Pons (tissue), 1 donor: ENCODE measurements around the gene GABRD.

Experiments
- DNase-seq: peaks from one replicate; pipeline ENCODE4 v3.0.0-alpha.2; 2016; ENCODE audit warnings: low spot score

GABRD gene

DNA sequence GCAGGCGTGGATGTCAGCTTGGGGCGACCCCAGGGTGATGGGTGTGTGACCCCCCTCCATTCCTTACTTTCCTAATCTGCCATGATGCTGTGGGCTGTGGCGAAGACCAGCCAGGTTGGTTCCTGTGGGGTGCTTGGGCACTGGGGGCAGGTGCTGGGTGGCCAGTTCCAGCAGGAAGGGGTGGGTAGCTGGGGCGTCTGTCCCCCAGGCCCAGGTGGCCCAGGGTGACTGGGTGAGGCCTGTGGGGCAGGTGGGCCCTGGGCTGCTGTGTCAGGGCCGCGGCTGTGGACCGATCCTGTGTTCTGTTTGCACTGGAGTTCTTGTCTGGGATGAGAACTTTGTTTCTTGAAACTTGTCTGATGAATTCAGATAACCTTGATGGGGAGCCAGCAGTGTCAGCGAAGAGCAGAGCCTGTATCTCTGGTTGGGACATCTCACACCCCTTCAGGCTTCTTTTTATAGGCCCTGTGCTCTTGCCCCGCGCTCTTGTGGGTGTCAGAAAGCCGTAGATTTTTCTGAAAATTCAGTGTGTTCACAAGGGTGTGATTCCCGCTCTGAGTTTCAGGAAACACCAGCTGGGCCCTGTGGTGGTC, 34.7 kb downstream of the GABRD start:
- no peak for DNase-seq

DNA sequence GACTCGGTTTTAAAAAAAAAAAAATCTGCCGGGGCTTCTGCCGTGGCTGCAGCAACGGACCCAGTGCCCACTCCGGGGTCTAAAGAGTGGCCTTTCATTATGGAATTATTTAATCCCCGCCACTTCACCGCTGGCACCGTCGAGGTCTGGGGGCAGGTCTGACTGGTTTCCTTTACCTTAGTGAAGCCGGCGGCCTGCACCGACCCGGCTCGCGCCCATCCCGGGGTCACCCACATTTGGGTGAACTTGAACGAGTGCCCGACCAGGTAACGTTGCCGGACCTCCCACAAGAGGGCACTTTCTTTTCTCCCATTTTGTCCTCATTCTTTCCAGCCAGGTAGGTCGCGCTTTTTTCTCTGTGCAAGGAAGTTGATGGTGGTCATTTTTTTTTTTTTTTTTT, 35.4 kb downstream of the GABRD start:
- no peak for DNase-seq

- no peak for DNase-seq
Measured at GRCh38 chr1:2055911-2056575, 36.9 kb downstream of the GABRD start.

DNA sequence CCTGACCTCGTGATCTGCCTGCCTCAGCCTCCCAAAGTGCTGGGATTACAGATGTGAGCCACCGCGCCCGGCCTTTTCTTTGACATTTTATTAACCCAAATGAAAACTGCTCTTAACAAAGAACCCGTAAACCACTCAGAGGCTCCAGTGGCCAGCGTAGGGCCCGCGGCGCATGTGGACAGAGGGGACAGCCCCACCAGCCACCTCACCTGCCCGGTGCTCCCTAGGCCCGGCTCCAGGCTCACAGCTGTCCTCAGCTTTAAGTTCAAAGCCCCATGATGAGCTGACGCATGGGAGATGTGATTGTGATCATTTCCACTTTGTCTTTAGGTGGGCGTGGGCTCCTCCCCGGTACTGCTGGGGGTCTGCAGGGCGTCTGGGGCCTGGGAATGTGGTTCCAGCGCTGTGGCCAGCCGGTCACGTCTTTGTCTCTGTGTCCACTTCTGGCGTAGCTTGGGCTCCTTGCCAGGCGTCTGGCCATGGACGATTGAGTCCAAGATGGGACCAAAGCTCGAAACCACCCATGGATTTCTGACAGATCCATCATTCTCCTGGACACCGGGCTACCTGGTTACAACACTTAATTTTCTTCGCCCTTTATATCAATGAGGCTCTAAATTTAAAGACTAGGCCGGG, 37.9 kb downstream of the GABRD start:
- no peak for DNase-seq

DNA sequence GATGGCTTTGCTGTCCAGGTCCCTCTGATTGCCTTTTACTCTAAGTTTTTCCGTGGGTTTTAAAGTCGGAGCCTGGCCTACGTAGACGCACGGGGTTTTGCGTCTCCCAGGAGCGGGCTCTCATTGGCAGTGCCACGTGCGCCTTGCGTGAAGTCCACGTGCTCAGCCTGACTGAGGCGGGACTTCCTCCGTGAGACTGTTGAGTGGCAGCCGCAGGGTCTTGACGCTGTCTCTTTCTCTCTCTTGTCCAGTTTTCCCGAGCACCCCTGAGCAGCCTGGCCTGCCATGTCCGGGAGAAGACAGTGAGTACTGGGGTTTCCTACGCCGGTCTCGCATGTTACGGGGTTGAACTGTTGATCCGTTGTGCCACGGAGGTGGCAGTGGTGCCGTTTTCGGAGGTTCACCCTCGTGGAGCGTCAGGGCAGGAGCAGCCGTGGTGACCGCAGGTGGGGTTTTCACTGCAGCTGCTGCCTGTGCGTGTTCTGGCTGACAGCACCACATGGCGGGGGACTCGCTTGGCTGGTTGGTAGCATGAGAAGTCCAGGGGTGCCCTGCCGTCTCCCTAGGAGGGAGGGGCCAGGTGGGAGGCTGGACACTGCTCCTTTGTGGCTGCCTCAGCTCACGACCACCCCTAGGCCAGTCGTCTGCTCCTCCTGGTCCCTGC, 40.3 kb downstream of the GABRD start:
- DNase-seq: no peak

- DNase-seq: no peak
Measured at GRCh38 chr1:2060072-2060471, 40.9 kb downstream of the GABRD start.

- DNase-seq: no peak
Measured at GRCh38 chr1:2060535-2060934, 41.4 kb downstream of the GABRD start.

- no peak for DNase-seq
Measured at GRCh38 chr1:2061065-2061778, 42.1 kb downstream of the GABRD start.

- no peak for DNase-seq
Measured at GRCh38 chr1:2065699-2066098, 46.6 kb downstream of the GABRD start.

GRCh38 chr1:2067393-2067792, 48.2 kb downstream of the GABRD start:
- no peak for DNase-seq

- no peak for DNase-seq
Measured at GRCh38 chr1:2067981-2068380, 48.8 kb downstream of the GABRD start.

DNA sequence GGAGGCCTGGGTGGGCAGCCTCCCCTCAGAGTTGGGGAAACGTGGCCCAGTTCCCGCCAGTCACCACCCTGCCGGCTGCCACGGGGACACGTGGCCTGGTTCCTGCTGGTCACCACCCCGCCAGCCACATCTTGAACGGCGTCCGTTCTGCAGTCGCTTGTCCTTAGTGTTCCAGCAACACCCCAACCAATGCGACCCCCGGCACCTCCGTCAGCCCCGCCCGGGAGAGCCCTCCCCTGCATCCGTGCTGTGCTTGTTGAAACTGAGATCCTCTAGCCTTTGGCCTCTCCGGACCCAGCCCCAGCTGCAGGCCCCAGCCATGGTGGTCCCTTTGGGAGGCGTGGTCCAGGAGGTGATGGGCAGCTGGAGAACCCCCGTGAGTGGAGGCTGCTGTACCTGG, 49.8 kb downstream of the GABRD start:
- no peak for DNase-seq

DNA sequence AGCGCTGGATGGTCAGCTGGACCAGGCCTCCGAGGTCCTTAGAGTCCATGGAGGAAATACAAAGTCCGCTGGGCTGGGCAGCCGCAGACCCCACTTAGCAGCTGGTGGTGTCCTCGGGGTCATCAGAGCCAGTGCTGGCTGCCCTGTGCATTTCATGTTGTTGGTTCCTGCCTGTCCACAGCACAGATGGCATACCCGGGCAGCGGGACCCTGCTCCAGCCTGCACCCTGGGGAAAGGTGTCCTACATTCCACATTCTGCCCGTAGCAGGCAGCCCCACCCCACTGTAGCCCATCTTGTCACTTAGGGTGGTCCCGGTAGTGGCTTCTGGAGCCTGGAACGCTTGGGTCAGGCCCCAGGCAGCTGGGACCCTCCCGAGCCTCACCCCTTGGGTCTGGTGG, 50.9 kb downstream of the GABRD start:
- DNase-seq: no peak

DNA sequence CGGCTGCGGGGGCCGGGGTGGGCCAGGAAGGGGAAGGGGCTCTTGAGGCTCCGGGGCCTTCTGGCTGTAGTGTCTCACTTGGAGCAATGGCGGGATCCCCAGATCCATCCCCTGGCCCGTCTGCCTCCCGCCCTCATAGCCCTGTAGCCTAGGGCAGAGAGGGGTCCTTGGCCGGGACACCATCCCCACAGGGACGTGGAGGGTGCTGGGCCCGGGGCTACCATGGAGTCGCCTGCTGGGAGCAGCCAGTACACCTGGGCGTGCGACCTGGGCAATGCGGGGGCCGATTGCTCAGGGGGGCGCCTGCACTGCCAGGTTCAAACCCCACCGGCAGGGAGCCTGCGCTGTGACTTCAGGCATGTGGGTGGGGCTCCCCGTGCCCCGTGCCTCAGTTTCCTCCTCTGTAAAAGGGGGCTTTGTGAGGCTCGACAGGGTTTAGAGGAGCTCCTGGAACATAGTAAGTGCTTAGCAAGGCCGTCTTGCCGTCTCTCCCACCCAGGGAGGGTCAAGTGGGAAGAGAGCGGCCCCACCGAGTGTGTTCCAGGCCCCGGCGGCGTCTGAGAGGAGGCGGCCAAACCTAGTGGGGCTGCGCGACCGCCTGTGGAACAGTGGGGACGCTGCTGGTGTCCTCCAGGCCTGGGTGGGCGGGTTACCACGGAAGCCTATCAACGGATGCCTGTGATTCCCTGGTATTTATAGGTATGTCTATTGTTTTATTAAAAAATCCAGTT, 51.8 kb downstream of the GABRD start:
- no peak for DNase-seq

DNA sequence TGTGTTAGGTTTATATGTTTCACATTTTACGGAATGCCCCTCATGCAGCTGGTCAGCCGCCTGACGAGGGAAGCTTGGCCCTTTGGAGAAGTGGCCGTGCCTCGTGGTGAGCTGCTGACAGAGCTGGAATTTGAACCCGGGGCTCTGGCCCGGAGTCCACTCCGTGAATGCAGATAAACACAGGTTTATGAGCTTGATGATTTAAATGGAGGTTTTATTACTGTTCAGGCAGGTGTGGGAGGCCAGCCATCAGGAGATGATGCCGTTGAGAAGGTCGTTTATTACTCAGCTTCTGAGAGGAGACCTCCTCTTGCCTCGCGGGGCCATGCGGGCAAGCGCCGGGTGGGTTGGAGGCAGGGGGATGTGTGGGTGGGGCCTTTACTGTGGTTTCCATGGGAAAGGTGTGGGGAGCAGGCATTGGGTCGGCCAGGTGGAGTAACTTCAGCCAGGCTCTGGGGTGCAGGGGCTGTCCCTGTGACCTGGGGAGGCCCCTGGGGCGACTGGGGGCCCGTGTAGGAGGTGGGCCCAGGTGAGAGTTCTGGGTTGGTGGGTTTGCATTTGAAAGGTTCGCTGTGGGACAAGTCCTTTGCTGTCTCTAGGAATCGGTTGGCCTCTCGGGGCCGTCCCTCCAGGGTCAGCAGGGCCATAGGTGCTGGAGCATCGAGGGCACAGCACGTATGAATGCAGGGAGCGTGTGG, 53.1 kb downstream of the GABRD start:
- DNase-seq: no peak

- no peak for DNase-seq
Measured at GRCh38 chr1:2072891-2073290, 53.7 kb downstream of the GABRD start.

DNA sequence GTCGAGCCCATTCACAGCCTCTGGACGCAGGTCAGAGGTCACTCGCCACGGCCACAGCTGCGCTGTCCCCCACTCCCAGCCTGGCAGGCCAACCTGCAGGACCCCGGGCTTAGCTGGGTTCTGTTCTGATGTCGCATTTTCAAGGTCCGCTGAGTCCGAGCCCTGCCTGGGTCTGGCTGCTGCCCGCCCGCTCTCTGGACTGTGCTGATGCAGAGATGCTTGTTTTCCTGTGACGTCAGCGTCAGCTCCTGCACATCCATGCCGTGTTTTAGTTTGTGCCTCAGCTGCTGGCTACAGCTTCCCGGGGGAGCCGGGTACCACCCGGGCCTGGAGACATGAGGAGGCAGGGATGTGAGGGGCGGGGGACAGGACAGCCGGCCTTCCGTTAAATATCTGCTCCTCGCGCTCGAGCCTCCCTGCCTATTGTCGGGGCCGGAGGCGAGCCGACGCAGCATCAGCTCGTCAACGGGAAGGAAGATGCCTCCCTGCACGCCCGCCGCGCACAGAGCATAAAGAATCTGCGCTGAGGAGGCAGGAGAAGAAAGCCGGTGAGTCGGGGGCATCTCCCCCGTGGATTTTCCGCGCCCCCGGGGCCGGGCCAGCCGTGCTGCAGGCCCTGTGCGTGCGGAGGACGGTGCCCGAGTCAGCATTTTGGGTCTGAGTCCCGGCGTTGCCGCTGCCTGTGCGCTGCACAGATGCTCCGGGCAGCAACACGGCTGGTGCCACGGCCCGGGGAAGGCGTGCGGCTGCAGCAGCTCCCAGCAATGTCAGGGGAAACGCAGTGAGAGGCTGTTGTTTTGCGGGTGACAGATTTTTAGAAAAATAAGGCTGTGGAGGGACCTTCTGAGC, 54.5 kb downstream of the GABRD start:
- peak; percentile 84 for DNase-seq

DNA sequence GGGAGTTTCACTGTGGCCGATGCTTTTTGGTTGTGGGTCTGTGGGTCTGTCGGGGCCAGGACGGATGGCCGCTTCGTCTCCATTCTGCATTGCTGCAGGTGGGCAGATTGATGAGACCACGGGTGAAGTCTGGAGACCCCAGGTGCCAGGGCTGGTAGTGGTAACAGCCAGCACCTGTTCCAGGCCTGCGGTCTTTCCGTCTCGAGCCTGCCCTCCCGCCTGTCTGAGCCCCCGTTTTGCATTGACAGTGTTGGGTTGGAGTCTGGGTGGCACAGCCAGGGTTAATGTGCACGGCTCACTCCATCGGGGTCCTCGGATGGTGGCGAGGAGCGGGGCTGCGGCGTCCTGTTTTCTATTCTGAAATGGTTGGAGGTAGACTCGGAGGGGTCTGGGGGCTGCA, 55.3 kb downstream of the GABRD start:
- no peak for DNase-seq

DNA sequence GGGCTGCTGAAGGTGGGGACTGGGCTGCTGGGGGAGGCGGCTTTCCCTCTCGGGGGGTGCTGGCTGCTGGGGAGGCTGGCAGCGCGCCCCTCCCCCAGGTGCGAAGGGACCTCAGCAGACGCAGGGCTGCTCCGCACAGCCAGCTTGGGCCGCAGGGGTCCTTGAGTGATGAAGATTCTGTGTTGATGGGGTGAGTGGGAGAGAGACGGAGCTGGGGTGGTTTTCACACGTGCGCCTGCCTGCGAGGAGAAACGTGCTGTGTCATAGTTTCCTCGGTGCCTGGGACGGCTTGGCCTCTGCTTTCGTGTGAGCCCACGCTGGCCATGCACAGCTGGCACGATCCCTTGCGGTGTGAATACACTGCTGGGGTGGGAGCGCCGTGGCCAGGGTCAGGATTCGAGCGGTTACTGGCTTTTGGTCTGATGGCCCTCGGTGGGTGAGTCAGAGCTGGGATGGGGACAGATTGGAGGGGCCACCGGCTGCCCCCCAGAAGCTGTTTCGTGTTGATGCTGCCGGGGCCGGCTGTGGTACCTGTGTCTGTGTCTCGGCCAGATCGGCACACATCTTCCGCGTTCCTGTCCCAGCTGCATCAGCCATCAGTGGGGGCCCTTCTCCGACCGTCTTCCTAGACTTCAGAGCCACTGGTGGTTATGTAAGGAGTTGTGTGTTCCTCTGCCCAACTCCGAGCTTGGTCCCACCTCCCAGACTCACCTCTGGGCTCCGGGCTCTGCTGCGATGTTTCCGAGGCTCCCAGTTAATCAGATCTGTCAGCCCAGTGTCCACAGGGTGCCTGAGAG, 56.0 kb downstream of the GABRD start:
- peak; percentile 45 for DNase-seq
